DOHH2 (cell line): ENCODE results near the gene SGSH.
"Not testable (repeated sequence)": the region's sequence is repeated elsewhere in the genome, so short reads cannot be mapped to it uniquely, and the experiment has no call there.

Experiments
- H3F3A ChIP-seq: fragments of 200-600 bp; sonication (generic), shearing (Covaris generic); 2 replicates; pipeline ENCODE4 v1.6.0; 2016; ENCODE audit warnings: antibody characterized with exemption, mild to moderate bottlenecking; ENCODE audit not compliant: control insufficient read depth, insufficient read depth
- H3K27ac ChIP-seq: fragments of 200-600 bp; sonication (generic); 2 replicates; pipeline ENCODE4 v1.5.1; 2014; ENCODE audit warnings: low read depth, mild to moderate bottlenecking, low read length, moderate library complexity
- H3K27me3 ChIP-seq: fragments of 200-600 bp; sonication (generic); 2 replicates; pipeline ENCODE4 v1.6.1; 2014; ENCODE audit warnings: mild to moderate bottlenecking, low read length, mixed read lengths; ENCODE audit not compliant: control insufficient read depth
- H3K36me3 ChIP-seq: fragments of 200-600 bp; sonication (generic); 2 replicates; pipeline ENCODE4 v1.6.1; 2014; ENCODE audit warnings: mild to moderate bottlenecking, low read length, moderate library complexity, mixed read lengths; ENCODE audit not compliant: control insufficient read depth
- H3K4me1 ChIP-seq: fragments of 200-600 bp; sonication (generic); 2 replicates; pipeline ENCODE4 v1.6.1; 2014; ENCODE audit warnings: mild to moderate bottlenecking, low read length, mixed read lengths; ENCODE audit not compliant: control insufficient read depth
- H3K4me2 ChIP-seq: fragments of 200-600 bp; sonication (generic); 2 replicates; pipeline ENCODE4 v1.6.0; 2014; ENCODE audit warnings: mild to moderate bottlenecking, low read length, moderate library complexity
- H3K4me3 ChIP-seq: fragments of 200-600 bp; sonication (generic); 2 replicates; pipeline ENCODE4 v1.5.1; 2014; ENCODE audit warnings: mild to moderate bottlenecking, low read length, mixed read lengths
- H3K79me2 ChIP-seq: fragments of 200-600 bp; sonication (generic); 2 replicates; pipeline ENCODE4 v1.6.1; 2014; ENCODE audit warnings: mild to moderate bottlenecking, low read length, mixed read lengths; ENCODE audit not compliant: control insufficient read depth
- H3K9me2 ChIP-seq: fragments of 200-600 bp; sonication (generic); replicated peaks from 2 replicates; pipeline ENCODE4 v1.6.1; 2014; ENCODE audit warnings: mild to moderate bottlenecking, low read length, mixed read lengths; ENCODE audit not compliant: control insufficient read depth
- H3K9me3 ChIP-seq: fragments of 200-600 bp; sonication (generic); 2 replicates; pipeline ENCODE4 v1.6.1; 2014; ENCODE audit warnings: antibody characterized with exemption, low read length, mixed read lengths; ENCODE audit not compliant: control insufficient read depth, insufficient read depth
- H4K20me1 ChIP-seq: fragments of 200-600 bp; sonication (generic); 2 replicates; pipeline ENCODE4 v1.6.0; 2014; ENCODE audit warnings: low read depth, mild to moderate bottlenecking, antibody characterized with exemption, low read length, moderate library complexity; ENCODE audit not compliant: control insufficient read depth, insufficient read depth
- EZH2phosphoT487 ChIP-seq: fragments of 200-600 bp; sonication (generic); IDR thresholded peaks from 2 replicates; pipeline ENCODE4 v1.6.1; 2017; ENCODE audit warnings: borderline replicate concordance, mild to moderate bottlenecking, antibody characterized with exemption, low read length, moderate library complexity, mixed read lengths
- TF ChIP-seq, protein P1 (sequence below): fragments of 200-600 bp; sonication (generic); IDR thresholded peaks from one replicate; pipeline ENCODE4 v1.5.1; 2014; ENCODE audit warnings: antibody characterized with exemption, mild to moderate bottlenecking, low read depth, low read length; ENCODE audit not compliant: poor library complexity, severe bottlenecking

SGSH gene

DNA sequence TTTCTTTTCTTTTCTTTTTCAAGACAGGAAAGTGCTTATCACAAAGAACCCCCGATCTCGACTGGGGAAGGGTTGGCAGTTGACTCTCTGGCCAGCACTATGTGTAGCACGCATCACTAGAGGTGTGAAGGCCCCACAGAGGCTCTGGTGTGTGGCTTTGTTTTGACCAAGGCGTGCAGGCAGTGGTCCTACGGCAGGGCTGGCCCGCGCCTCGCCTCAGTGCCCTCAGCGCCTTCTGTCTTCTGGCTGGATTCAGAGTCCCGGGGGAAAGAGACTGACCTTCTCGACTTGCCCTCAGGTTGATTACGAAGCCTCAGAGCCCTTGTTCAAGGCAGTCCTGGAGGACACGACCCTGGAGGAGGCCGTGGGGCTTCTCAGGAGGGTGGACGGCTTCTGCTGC is 18.7 kb downstream of the SGSH start:
- no peak overlapping the region for H3K4me2 ChIP-seq
- no peaks in the 10 kb centered on the region for H3K36me3 ChIP-seq
- TF ChIP-seq, protein P1, sequence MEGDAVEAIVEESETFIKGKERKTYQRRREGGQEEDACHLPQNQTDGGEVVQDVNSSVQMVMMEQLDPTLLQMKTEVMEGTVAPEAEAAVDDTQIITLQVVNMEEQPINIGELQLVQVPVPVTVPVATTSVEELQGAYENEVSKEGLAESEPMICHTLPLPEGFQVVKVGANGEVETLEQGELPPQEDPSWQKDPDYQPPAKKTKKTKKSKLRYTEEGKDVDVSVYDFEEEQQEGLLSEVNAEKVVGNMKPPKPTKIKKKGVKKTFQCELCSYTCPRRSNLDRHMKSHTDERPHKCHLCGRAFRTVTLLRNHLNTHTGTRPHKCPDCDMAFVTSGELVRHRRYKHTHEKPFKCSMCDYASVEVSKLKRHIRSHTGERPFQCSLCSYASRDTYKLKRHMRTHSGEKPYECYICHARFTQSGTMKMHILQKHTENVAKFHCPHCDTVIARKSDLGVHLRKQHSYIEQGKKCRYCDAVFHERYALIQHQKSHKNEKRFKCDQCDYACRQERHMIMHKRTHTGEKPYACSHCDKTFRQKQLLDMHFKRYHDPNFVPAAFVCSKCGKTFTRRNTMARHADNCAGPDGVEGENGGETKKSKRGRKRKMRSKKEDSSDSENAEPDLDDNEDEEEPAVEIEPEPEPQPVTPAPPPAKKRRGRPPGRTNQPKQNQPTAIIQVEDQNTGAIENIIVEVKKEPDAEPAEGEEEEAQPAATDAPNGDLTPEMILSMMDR, result no peak
- TF ChIP-seq EZH2phosphoT487, result no peak
- no peaks in the 10 kb centered on the region for H4K20me1 ChIP-seq
- no peaks in the 10 kb centered on the region for H3K9me3 ChIP-seq
- H3K4me1 ChIP-seq, result no peaks in the 10 kb centered on the region
- H3F3A ChIP-seq, result no peaks in the 10 kb centered on the region
- H3K9me2 ChIP-seq, result no peaks in the 10 kb centered on the region
- H3K27me3 ChIP-seq, result no peaks in the 10 kb centered on the region
- no peaks in the 10 kb centered on the region for H3K79me2 ChIP-seq
- no peak overlapping the region for H3K4me3 ChIP-seq
- H3K27ac ChIP-seq, result no peak overlapping the region

DNA sequence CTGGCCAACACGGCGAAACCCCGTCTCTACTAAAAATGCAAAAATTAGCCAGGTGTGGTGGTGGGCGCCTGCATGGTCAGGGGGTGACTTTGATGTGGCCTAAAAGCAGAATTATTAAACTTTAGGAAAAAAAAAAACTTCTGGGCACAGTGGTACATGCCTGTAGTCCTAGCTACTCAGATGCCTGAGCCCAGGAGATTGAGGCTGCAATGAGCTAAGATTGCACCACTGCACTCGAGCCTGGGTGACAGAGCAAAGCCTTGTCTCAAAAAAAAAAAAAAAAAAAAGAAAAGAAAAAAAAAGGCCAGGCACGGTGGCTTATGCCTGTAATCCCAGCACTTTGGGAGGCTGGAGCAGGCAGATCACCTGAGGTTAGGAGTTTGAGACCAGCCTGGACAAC is 20.8 kb downstream of the SGSH start:
- not testable (repeated sequence) for H3K4me1 ChIP-seq, H3K27me3 ChIP-seq, H3K9me3 ChIP-seq, H3K79me2 ChIP-seq, H3F3A ChIP-seq, H3K36me3 ChIP-seq, H4K20me1 ChIP-seq, H3K4me3 ChIP-seq, H3K9me2 ChIP-seq, H3K27ac ChIP-seq, H3K4me2 ChIP-seq

DNA sequence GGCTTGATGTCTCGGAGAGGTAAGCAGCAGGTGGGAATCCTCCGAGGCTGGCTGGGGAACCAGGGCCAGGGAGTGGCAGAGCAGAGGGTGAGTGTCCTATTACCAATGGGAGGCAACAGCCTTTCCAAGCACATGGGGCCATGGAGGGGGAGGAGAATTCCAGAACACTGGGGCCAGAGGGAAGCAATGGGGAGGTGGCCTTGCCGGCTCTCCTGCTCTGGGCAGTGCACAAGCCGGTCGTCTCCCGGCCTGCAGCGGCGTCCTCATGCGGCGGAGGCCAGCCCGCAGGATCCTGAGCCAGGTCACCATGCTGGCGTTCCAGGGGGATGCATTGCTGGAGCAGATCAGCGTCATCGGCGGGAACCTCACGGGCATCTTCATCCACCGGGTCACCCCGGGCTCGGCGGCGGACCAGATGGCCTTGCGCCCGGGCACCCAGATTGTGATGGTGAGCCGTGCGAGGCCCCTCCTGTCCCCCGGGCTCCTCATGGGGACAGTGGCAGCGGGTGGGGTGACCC is 21.9 kb downstream of the SGSH start:
- Histone ChIP-seq H3K36me3 (no peaks in the 10 kb centered on the region), H3K27ac (no peak overlapping the region), H3K27me3 (no peaks in the 10 kb centered on the region), H3K4me2 (no peak overlapping the region), H3K4me3 (no peak overlapping the region), H3F3A (no peaks in the 10 kb centered on the region), H3K4me1 (no peaks in the 10 kb centered on the region), H4K20me1 (no peaks in the 10 kb centered on the region), H3K9me3 (no peaks in the 10 kb centered on the region), H3K79me2 (no peaks in the 10 kb centered on the region), H3K9me2 (no peaks in the 10 kb centered on the region)
- TF ChIP-seq EZH2phosphoT487, result no peak
- TF ChIP-seq, protein P1, result no peak

DNA sequence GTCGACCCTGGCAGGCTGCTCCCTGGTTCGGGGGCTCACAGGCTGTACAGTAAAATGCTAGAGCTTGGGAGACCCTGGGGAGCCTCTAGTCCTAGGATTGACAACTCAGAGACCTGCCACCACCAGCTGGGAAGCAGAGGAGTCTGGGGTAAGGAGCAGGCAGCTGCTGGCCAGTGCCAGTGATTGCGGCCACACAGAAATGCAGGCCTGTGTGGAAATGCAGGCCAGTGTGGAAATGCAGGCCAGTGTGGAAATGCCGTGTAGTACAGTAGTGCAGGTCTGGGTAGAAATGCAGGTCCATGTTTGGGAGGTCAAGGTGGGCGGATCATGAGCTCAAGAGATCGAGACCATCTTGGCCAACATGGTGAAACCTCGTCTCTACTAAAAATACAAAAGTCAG is 23.5 kb downstream of the SGSH start:
- H3K4me2 ChIP-seq, result no peak overlapping the region
- H3K9me3 ChIP-seq, result no peaks in the 10 kb centered on the region
- no peaks in the 10 kb centered on the region for H3K9me2 ChIP-seq
- H3F3A ChIP-seq, result no peaks in the 10 kb centered on the region
- H3K4me1 ChIP-seq, result no peaks in the 10 kb centered on the region
- TF ChIP-seq, protein P1, result no peak
- TF ChIP-seq EZH2phosphoT487, result no peak
- no peaks in the 10 kb centered on the region for H3K27me3 ChIP-seq
- H3K27ac ChIP-seq, result no peak overlapping the region
- H3K79me2 ChIP-seq, result no peaks in the 10 kb centered on the region
- H4K20me1 ChIP-seq, result no peaks in the 10 kb centered on the region
- no peak overlapping the region for H3K4me3 ChIP-seq
- no peaks in the 10 kb centered on the region for H3K36me3 ChIP-seq
